Ramos (cell line): ENCODE results near the gene KASH5.

Experiments used
- in situ Hi-C: fragments of 300-500 bp; cut with MboI; formaldehyde crosslinking; loops from one replicate; pipeline ENCODE4 v1.14.3; 2022; ENCODE audit warnings: low sequenced_read_pairs; ENCODE audit not compliant: unreplicated experiment

The KASH5 gene

GRCh38 chr19:49417088-49417487, 29.0 kb downstream of the KASH5 start:
- in situ Hi-C loops, result no loop called here

GRCh38 chr19:49418511-49418910, 30.5 kb downstream of the KASH5 start:
- in situ Hi-C loops, result no loop called here

- in situ Hi-C loops, result no loop called here
Measured at GRCh38 chr19:49419173-49419572, 31.1 kb downstream of the KASH5 start.

GRCh38 chr19:49420227-49420626, 32.2 kb downstream of the KASH5 start:
- in situ Hi-C loops, result no loop called here

- in situ Hi-C loops, result no loop called here
Measured at GRCh38 chr19:49421039-49421877, 33.2 kb downstream of the KASH5 start.

GRCh38 chr19:49421878-49422202, 33.8 kb downstream of the KASH5 start:
- in situ Hi-C loops, result no loop called here

GRCh38 chr19:49422407-49423070, 34.5 kb downstream of the KASH5 start:
- in situ Hi-C loops, result no loop called here

GRCh38 chr19:49423071-49423984, 35.3 kb downstream of the KASH5 start, which contains the start of gene PTH2:
Gene PTH2 (minus strand): TSS chr19:49423441. CDS start chr19:49423339, 102 bp downstream.
- in situ Hi-C loops, result no loop called here

- in situ Hi-C loops, result no loop called here
Measured at GRCh38 chr19:49423985-49424303, 35.9 kb downstream of the KASH5 start.

GRCh38 chr19:49425178-49425577, 37.1 kb downstream of the KASH5 start, which contains the start of gene GFY:
Gene GFY (plus strand): TSS chr19:49425388. CDS start chr19:49426431, 1,043 bp downstream.
- in situ Hi-C loops, result no loop called here

GRCh38 chr19:49425922-49426592, 38.0 kb downstream of the KASH5 start:
- in situ Hi-C loops, result no loop called here

GRCh38 chr19:49427339-49427738, 39.3 kb downstream of the KASH5 start:
- in situ Hi-C loops, result no loop called here

GRCh38 chr19:49427855-49428546, 40.0 kb downstream of the KASH5 start:
- in situ Hi-C loops, result no loop called here

- in situ Hi-C loops, result no loop called here
Measured at GRCh38 chr19:49428547-49429451, 40.8 kb downstream of the KASH5 start.

- in situ Hi-C loops, result no loop called here
Measured at GRCh38 chr19:49430172-49430677, 42.2 kb downstream of the KASH5 start.

GRCh38 chr19:49430678-49431329, 42.8 kb downstream of the KASH5 start:
- in situ Hi-C loops, result no loop called here

- in situ Hi-C loops, result no loop called here
Measured at GRCh38 chr19:49431330-49431749, 43.3 kb downstream of the KASH5 start.
